MM.1S (cell line): Measurements from ENCODE around the gene SEMA3E.

ENCODE experiments used
- DNase-seq: peaks from one replicate; pipeline ENCODE4 v3.0.0-alpha.2; 2015
- H2AFZ ChIP-seq: fragments of 300-600 bp; sonication (generic); 2 replicates; pipeline ENCODE4 v1.6.0; 2016; ENCODE audit warnings: antibody characterized with exemption, low read length
- H3F3A ChIP-seq: fragments of 300-600 bp; sonication (generic); 2 replicates; pipeline ENCODE4 v1.6.1; 2016; ENCODE audit warnings: mild to moderate bottlenecking, antibody characterized with exemption, low read length, moderate library complexity, mixed read lengths; ENCODE audit not compliant: insufficient read depth
- H3K27ac ChIP-seq: fragments of 300-600 bp; sonication (generic); 2 replicates; pipeline ENCODE4 v1.5.1; 2016; ENCODE audit warnings: mild to moderate bottlenecking, low read length
- H3K27me3 ChIP-seq: fragments of 300-600 bp; sonication (generic); replicated peaks from 2 replicates; pipeline ENCODE4 v1.6.0; 2016; ENCODE audit warnings: low read length; ENCODE audit not compliant: insufficient read depth
- H3K36me3 ChIP-seq: fragments of 300-600 bp; sonication (generic); replicated peaks from 2 replicates; pipeline ENCODE4 v1.6.1; 2016; ENCODE audit warnings: mild to moderate bottlenecking, low read length, mixed read lengths; ENCODE audit not compliant: insufficient read depth
- H3K4me1 ChIP-seq: fragments of 300-600 bp; sonication (generic); 2 replicates; pipeline ENCODE4 v1.6.1; 2016; ENCODE audit warnings: low read length, mixed read lengths
- H3K4me2 ChIP-seq: fragments of 300-600 bp; sonication (generic); 2 replicates; pipeline ENCODE4 v1.6.0; 2016; ENCODE audit warnings: low read depth, low read length
- H3K4me3 ChIP-seq: fragments of 300-600 bp; sonication (generic); 2 replicates; pipeline ENCODE4 v1.5.1; 2016; ENCODE audit warnings: low read length, mixed read lengths
- H3K79me2 ChIP-seq: fragments of 300-600 bp; sonication (generic); 2 replicates; pipeline ENCODE4 v1.6.1; 2016; ENCODE audit warnings: mixed run types, low read length, mixed read lengths
- H3K9ac ChIP-seq: fragments of 300-600 bp; sonication (generic); 2 replicates; pipeline ENCODE4 v1.6.1; 2016; ENCODE audit warnings: low read length, mixed read lengths
- H3K9me2 ChIP-seq: fragments of 300-600 bp; sonication (generic); replicated peaks from 2 replicates; pipeline ENCODE4 v1.6.1; 2016; ENCODE audit warnings: mild to moderate bottlenecking, low read length, mixed read lengths; ENCODE audit not compliant: insufficient read depth
- H3K9me3 ChIP-seq: fragments of 300-600 bp; sonication (generic); replicated peaks from 2 replicates; pipeline ENCODE4 v1.6.1; 2016; ENCODE audit warnings: mild to moderate bottlenecking, low read length, mixed read lengths; ENCODE audit not compliant: insufficient read depth
- H4K20me1 ChIP-seq: fragments of 300-600 bp; sonication (generic); 2 replicates; pipeline ENCODE4 v1.6.1; 2016; ENCODE audit warnings: mild to moderate bottlenecking, low read length, moderate library complexity, mixed read lengths; ENCODE audit not compliant: insufficient read depth
- CTCF ChIP-seq: fragments of 300-600 bp; sonication (generic); IDR thresholded peaks from 2 replicates; pipeline ENCODE4 v1.5.1; 2016; ENCODE audit warnings: antibody characterized with exemption, low read length, mixed read lengths
- EZH2 ChIP-seq: fragments of 300-600 bp; sonication (generic); optimal IDR thresholded peaks from 2 replicates; pipeline ENCODE3; 2017; ENCODE audit warnings: low read depth, mild to moderate bottlenecking, antibody characterized with exemption, low read length, mixed read lengths
- EZH2phosphoT487 ChIP-seq: fragments of 300-600 bp; sonication (generic); IDR thresholded peaks from 2 replicates; pipeline ENCODE4 v1.6.1; 2018; ENCODE audit warnings: antibody characterized with exemption, low read length

Gene SEMA3E

GRCh38 chr7:83611776-83612175 is 37.2 kb downstream of the SEMA3E start:
- Histone ChIP-seq H3K4me1 (no peaks in the 10 kb centered on the region), H3K36me3 (no peaks in the 10 kb centered on the region), H3K79me2 (no peaks in the 10 kb centered on the region), H3K27me3 (no peaks in the 10 kb centered on the region), H3K9ac (no peak overlapping the region), H4K20me1 (no peaks in the 10 kb centered on the region), H2AFZ (no peak overlapping the region), H3K9me3 (no peaks in the 10 kb centered on the region), H3K4me2 (no peak overlapping the region), H3K4me3 (no peak overlapping the region), H3K27ac (no peak overlapping the region), H3F3A (no peaks in the 10 kb centered on the region), H3K9me2 (no peaks in the 10 kb centered on the region)
- no peak for TF ChIP-seq EZH2phosphoT487
- no peak for TF ChIP-seq EZH2
- no peak for TF ChIP-seq CTCF
- no peak for DNase-seq

- Histone ChIP-seq H3K4me2 (no peak overlapping the region), H3K4me1 (no peaks in the 10 kb centered on the region), H3K36me3 (no peaks in the 10 kb centered on the region)
Observed at GRCh38 chr7:83610649-83611304, 38.2 kb downstream of the SEMA3E start.

GRCh38 chr7:83608716-83609115 is 40.2 kb downstream of the SEMA3E start:
- H3K9ac ChIP-seq = no peak overlapping the region
- H3K4me2 ChIP-seq = no peak overlapping the region
- H3K4me1 ChIP-seq = no peaks in the 10 kb centered on the region
- no peaks in the 10 kb centered on the region for H3K9me2 ChIP-seq
- DNase-seq = no peak
- H3K4me3 ChIP-seq = no peak overlapping the region
- TF ChIP-seq EZH2phosphoT487 (no peak), CTCF (no peak)
- no peaks in the 10 kb centered on the region for H4K20me1 ChIP-seq
- no peaks in the 10 kb centered on the region for H3F3A ChIP-seq
- no peak overlapping the region for H2AFZ ChIP-seq
- no peaks in the 10 kb centered on the region for H3K79me2 ChIP-seq
- H3K27ac ChIP-seq = no peak overlapping the region
- H3K9me3 ChIP-seq = no peaks in the 10 kb centered on the region
- no peaks in the 10 kb centered on the region for H3K36me3 ChIP-seq
- no peaks in the 10 kb centered on the region for H3K27me3 ChIP-seq

More at GRCh38 chr7:83610649-83611304, 38.2 kb downstream of the SEMA3E start:
- Histone ChIP-seq H3K9ac (no peak overlapping the region), H3K4me3 (no peak overlapping the region), H4K20me1 (no peaks in the 10 kb centered on the region), H3K27me3 (no peaks in the 10 kb centered on the region), H3K9me3 (no peaks in the 10 kb centered on the region), H2AFZ (no peak overlapping the region), H3K9me2 (no peaks in the 10 kb centered on the region), H3K27ac (no peak overlapping the region), H3F3A (no peaks in the 10 kb centered on the region), H3K79me2 (no peaks in the 10 kb centered on the region)
- DNase-seq = no peak
- no peak for TF ChIP-seq EZH2phosphoT487
- no peak for TF ChIP-seq EZH2
- no peak for TF ChIP-seq CTCF
